ENCODE measurements around the gene TBXT. TPM values are rescaled to one million over a fixed set of nuclear protein-coding genes. Genes with fewer than 3 reads are reported as not detected.

The TBXT gene
- total RNA-seq, result under 1 TPM in 1 of 4 donors, not detected in 3; 0.17 TPM

GRCh38 chr6:166167801-166168615 lies at the start of gene TBXT:
TBXT (minus strand) TSS chr6:166167851; CDS start chr6:166167591, 260 bp downstream.
- H3K9me3 ChIP-seq, result no peaks in the 10 kb centered on the region
- WGBS, result 1% methylated on average over 33 of the region's 79 CpGs
- no peak for DNase-seq (ENCODE audit: extremely low spot score)
- peaks cover 0 to 98% (median 40%) of the 10 kb centered on the region in 4 donors for H3K27me3 ChIP-seq
- TF ChIP-seq EP300 (IDR thresholded peaks at IDR 0.05) (no peak), POLR2AphosphoS5 (IDR thresholded peaks at IDR 0.05) (no peak), CTCF (IDR thresholded peaks at IDR 0.05) (no peak), POLR2A (IDR thresholded peaks at IDR 0.05; ENCODE audit: low read depth) (no peak)
- H3K27ac ChIP-seq (replicated peaks in 1 of 4), result no peak within 1 kb of the TSS
- intact Hi-C loops (cut with DNase I), result no loop called here
- peaks cover 34 to 38% (median 36%) of the 10 kb centered on the region in 4 donors for H3K4me1 ChIP-seq
- peak within 1 kb of the TSS; percentile 37 to 49 (median 38) for H3K4me3 ChIP-seq
- no peaks in the 10 kb centered on the region for H3K36me3 ChIP-seq

- Histone ChIP-seq H3K4me1 (no peaks in the 10 kb centered on the region), H3K36me3 (no peaks in the 10 kb centered on the region), H3K4me3 (no peak overlapping the region), H3K27ac (replicated peaks in 1 of 4) (no peak overlapping the region), H3K9me3 (peaks cover 0 to 2% (median 0%) of the 10 kb centered on the region in 4 donors), H3K27me3 (peaks cover 0 to 4% (median 0%) of the 10 kb centered on the region in 4 donors)
- TF ChIP-seq POLR2AphosphoS5 (IDR thresholded peaks at IDR 0.05) (no peak), EP300 (IDR thresholded peaks at IDR 0.05) (no peak), POLR2A (IDR thresholded peaks at IDR 0.05; ENCODE audit: low read depth) (no peak), CTCF (IDR thresholded peaks at IDR 0.05) (no peak)
- DNase-seq (ENCODE audit: extremely low spot score), result no peak
- 87% methylated on average over 3 of the region's 3 CpGs for WGBS
- intact Hi-C loops (cut with DNase I), result no loop called here
These were observed 39.6 kb upstream of the TBXT start for GRCh38 chr6:166207284-166207561.

- Histone ChIP-seq H3K27ac (replicated peaks in 1 of 4) (no peak overlapping the region), H3K9me3 (no peaks in the 10 kb centered on the region), H3K4me1 (no peaks in the 10 kb centered on the region), H3K36me3 (no peaks in the 10 kb centered on the region), H3K4me3 (no peak overlapping the region), H3K27me3 (peaks cover 0 to 4% (median 0%) of the 10 kb centered on the region in 4 donors)
- DNase-seq (ENCODE audit: extremely low spot score), result no peak
- intact Hi-C loops (cut with DNase I), result no loop called here
- TF ChIP-seq CTCF (IDR thresholded peaks at IDR 0.05) (no peak), POLR2A (IDR thresholded peaks at IDR 0.05; ENCODE audit: low read depth) (no peak), POLR2AphosphoS5 (IDR thresholded peaks at IDR 0.05) (no peak), EP300 (IDR thresholded peaks at IDR 0.05) (no peak)
- WGBS, result 71% methylated on average over 8 of the region's 8 CpGs
These were observed 39.0 kb upstream of the TBXT start for GRCh38 chr6:166206510-166207283.

GRCh38 chr6:166206066-166206465 lies 38.4 kb upstream of the TBXT start:
- Histone ChIP-seq H3K9me3 (no peaks in the 10 kb centered on the region), H3K36me3 (no peaks in the 10 kb centered on the region), H3K27ac (replicated peaks in 1 of 4) (no peak overlapping the region), H3K27me3 (peaks cover 0 to 4% (median 0%) of the 10 kb centered on the region in 4 donors), H3K4me3 (no peak overlapping the region), H3K4me1 (no peaks in the 10 kb centered on the region)
- no peak for TF ChIP-seq POLR2A (IDR thresholded peaks at IDR 0.05; ENCODE audit: low read depth)
- TF ChIP-seq EP300 (IDR thresholded peaks at IDR 0.05), result no peak
- TF ChIP-seq POLR2AphosphoS5 (IDR thresholded peaks at IDR 0.05), result no peak
- no peak for TF ChIP-seq CTCF (IDR thresholded peaks at IDR 0.05)
- intact Hi-C loops (cut with DNase I), result no loop called here
- no peak for DNase-seq (ENCODE audit: extremely low spot score)
- 71% methylated on average over 9 of the region's 9 CpGs for WGBS
